SU-DHL-6 (cell line): Measurements from ENCODE around the gene EIF2AK3.

ENCODE experiments used
- EZH2phosphoT487 ChIP-seq: fragments of 200-600 bp; sonication (generic), shearing (Covaris generic); conservative IDR thresholded peaks from 2 replicates; pipeline ENCODE4 v1.6.1; 2018; ENCODE audit warnings: mild to moderate bottlenecking, antibody characterized with exemption, low read length, moderate library complexity, mixed read lengths
- TF ChIP-seq, protein P1 (sequence below): fragments of 200-600 bp; sonication (generic); IDR thresholded peaks from one replicate; pipeline ENCODE4 v1.5.1; 2017; ENCODE audit warnings: antibody characterized with exemption, mild to moderate bottlenecking, low read length, moderate library complexity; ENCODE audit not compliant: insufficient read depth, poor library complexity, severe bottlenecking

- TF ChIP-seq, protein P1, sequence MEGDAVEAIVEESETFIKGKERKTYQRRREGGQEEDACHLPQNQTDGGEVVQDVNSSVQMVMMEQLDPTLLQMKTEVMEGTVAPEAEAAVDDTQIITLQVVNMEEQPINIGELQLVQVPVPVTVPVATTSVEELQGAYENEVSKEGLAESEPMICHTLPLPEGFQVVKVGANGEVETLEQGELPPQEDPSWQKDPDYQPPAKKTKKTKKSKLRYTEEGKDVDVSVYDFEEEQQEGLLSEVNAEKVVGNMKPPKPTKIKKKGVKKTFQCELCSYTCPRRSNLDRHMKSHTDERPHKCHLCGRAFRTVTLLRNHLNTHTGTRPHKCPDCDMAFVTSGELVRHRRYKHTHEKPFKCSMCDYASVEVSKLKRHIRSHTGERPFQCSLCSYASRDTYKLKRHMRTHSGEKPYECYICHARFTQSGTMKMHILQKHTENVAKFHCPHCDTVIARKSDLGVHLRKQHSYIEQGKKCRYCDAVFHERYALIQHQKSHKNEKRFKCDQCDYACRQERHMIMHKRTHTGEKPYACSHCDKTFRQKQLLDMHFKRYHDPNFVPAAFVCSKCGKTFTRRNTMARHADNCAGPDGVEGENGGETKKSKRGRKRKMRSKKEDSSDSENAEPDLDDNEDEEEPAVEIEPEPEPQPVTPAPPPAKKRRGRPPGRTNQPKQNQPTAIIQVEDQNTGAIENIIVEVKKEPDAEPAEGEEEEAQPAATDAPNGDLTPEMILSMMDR: no peak
- TF ChIP-seq EZH2phosphoT487: no peak
These were observed 10.9 kb upstream of the EIF2AK3 start for GRCh38 chr2:88638123-88638650.
